IMR-90 (cell line): ENCODE measurements around the gene TTC28. TPM values are rescaled to one million over a fixed set of nuclear protein-coding genes. Genes with fewer than 3 reads are reported as not detected.

Source experiments
- ATAC-seq: fragments of 200-7000 bp; cut with Tn5 transposase; 2 replicates; pipeline ENCODE4 v1.9.1; 2020; ENCODE audit warnings: low read depth, mild to moderate bottlenecking, moderate library complexity
- BruUV-seq: library from RNA; stranded (reverse); fragments of 400-500 nt; replicated peaks from 2 replicates; lab custom pipeline; 2021; lab: Mats Ljungman, UMichigan
- CTCF ChIA-PET: fragments of 300-600 bp; formaldehyde crosslinking; extraction: SDS; loops from one replicate; lab custom pipeline; 2021; ENCODE audit warnings: antibody characterized with exemption; lab: Yijun Ruan, JAX
- POLR2A ChIA-PET: fragments of 300-600 bp; sonication (Branson Sonifier 250); formaldehyde crosslinking; loops from one replicate; lab custom pipeline; 2022; ENCODE audit warnings: antibody characterized with exemption; ENCODE audit not compliant: unreplicated experiment; lab: Charles Lee
- DNase-seq: peaks from one replicate; pipeline ENCODE4 v3.0.0; 2013
- H2AFZ ChIP-seq: replicated peaks from 2 replicates; pipeline ENCODE3; 2013; ENCODE audit warnings: low read length, mild to moderate bottlenecking; ENCODE audit not compliant: poor library complexity
- H2AK5ac ChIP-seq: 2 replicates; pipeline ENCODE4 v1.6.1; 2013; ENCODE audit warnings: low read depth, low read length, inconsistent platforms
- H2AK9ac ChIP-seq: replicated peaks from 2 replicates; pipeline ENCODE3; 2013; ENCODE audit warnings: mild to moderate bottlenecking, low read depth, low read length, moderate library complexity; ENCODE audit not compliant: poor library complexity
- H2BK120ac ChIP-seq: 2 replicates; pipeline ENCODE4 v1.6.1; 2013; ENCODE audit warnings: low read depth, low read length, inconsistent platforms
- H2BK15ac ChIP-seq: 3 replicates; pipeline ENCODE4 v1.6.1; 2013; ENCODE audit warnings: low read depth, low read length, inconsistent platforms
- H2BK20ac ChIP-seq: 2 replicates; pipeline ENCODE4 v1.6.1; 2013; ENCODE audit warnings: low read depth, mild to moderate bottlenecking, inconsistent platforms, low read length, moderate library complexity
- H2BK5ac ChIP-seq: 2 replicates; pipeline ENCODE4 v1.6.1; 2013; ENCODE audit warnings: mild to moderate bottlenecking, low read depth, low read length, inconsistent platforms; ENCODE audit not compliant: poor library complexity, severe bottlenecking
- H3K14ac ChIP-seq: replicated peaks from 2 replicates; pipeline ENCODE4 v1.6.1; 2013; ENCODE audit warnings: low read depth, low read length, inconsistent platforms
- H3K18ac ChIP-seq: 2 replicates; pipeline ENCODE4 v1.6.1; 2013; ENCODE audit warnings: low read depth, low read length, control low read depth
- H3K23ac ChIP-seq: 2 replicates; pipeline ENCODE4 v1.6.1; 2013; ENCODE audit warnings: low read depth, low read length, inconsistent platforms
- H3K27ac ChIP-seq: 2 replicates; pipeline ENCODE4 v1.5.1; 2013; ENCODE audit warnings: mild to moderate bottlenecking, control low read depth, low read length; ENCODE audit not compliant: insufficient read depth
- H3K27me3 ChIP-seq: 2 replicates; pipeline ENCODE4 v1.6.1; 2013; ENCODE audit warnings: low read length; ENCODE audit not compliant: control insufficient read depth, insufficient read depth
- H3K36me3 ChIP-seq: 2 replicates; pipeline ENCODE4 v1.6.1; 2013; ENCODE audit warnings: low read length, mixed read lengths; ENCODE audit not compliant: control insufficient read depth, insufficient read depth
- H3K4ac ChIP-seq: 2 replicates; pipeline ENCODE4 v1.6.1; 2013; ENCODE audit warnings: low read depth, low read length, inconsistent platforms
- H3K4me1 ChIP-seq: 2 replicates; pipeline ENCODE4 v1.6.1; 2013; ENCODE audit warnings: low read length, mixed read lengths; ENCODE audit not compliant: control insufficient read depth, insufficient read depth
- H3K4me2 ChIP-seq: 2 replicates; pipeline ENCODE4 v1.6.1; 2013; ENCODE audit warnings: low read depth, mild to moderate bottlenecking, control low read depth, low read length, moderate library complexity
- H3K4me3 ChIP-seq: 2 replicates; pipeline ENCODE4 v1.5.1; 2013; ENCODE audit warnings: low read depth, mild to moderate bottlenecking, control low read depth, low read length, moderate library complexity; ENCODE audit not compliant: insufficient read depth
- H3K56ac ChIP-seq: 2 replicates; pipeline ENCODE4 v1.6.1; 2013; ENCODE audit warnings: low read length, inconsistent platforms; ENCODE audit not compliant: insufficient read depth; ENCODE audit errors: extremely low read depth
- H3K79me1 ChIP-seq, 2 experiments: 2 replicates each; pipeline ENCODE4 v1.6.1; 2013; ENCODE audit warnings: low read length in 2 of 2, inconsistent platforms in 1 of 2, low read depth in 1 of 2
- H3K9ac ChIP-seq: 2 replicates; pipeline ENCODE4 v1.6.1; 2013; ENCODE audit warnings: low read depth, low read length, control low read depth
- H3K9me1 ChIP-seq: 2 replicates; pipeline ENCODE4 v1.6.1; 2013; ENCODE audit warnings: low read length, inconsistent platforms; ENCODE audit not compliant: insufficient read depth
- H3K9me3 ChIP-seq: 2 replicates; pipeline ENCODE4 v1.6.1; 2013; ENCODE audit warnings: low read length; ENCODE audit not compliant: control insufficient read depth, insufficient read depth
- H4K20me1 ChIP-seq: 2 replicates; pipeline ENCODE4 v1.6.1; 2013; ENCODE audit warnings: low read length, inconsistent platforms; ENCODE audit not compliant: insufficient read depth
- H4K5ac ChIP-seq: 2 replicates; pipeline ENCODE4 v1.6.1; 2013; ENCODE audit warnings: mild to moderate bottlenecking, low read depth, low read length, control low read depth
- H4K8ac ChIP-seq, 2 experiments: 2 replicates each; pipeline ENCODE4 v1.6.1; 2013; ENCODE audit warnings: low read depth in 2 of 2, low read length in 2 of 2, control low read depth in 1 of 2, inconsistent platforms in 1 of 2
- H4K91ac ChIP-seq: 2 replicates; pipeline ENCODE4 v1.6.1; 2013; ENCODE audit warnings: low read depth, low read length, inconsistent platforms; ENCODE audit not compliant: insufficient read depth
- BHLHE40 ChIP-seq: fragments of 150-350 bp; IDR thresholded peaks from 2 replicates; pipeline ENCODE4 v1.6.1; 2016; ENCODE audit warnings: mild to moderate bottlenecking, low read depth, low read length
- CEBPB ChIP-seq: IDR thresholded peaks from 2 replicates; pipeline ENCODE4 v1.6.1; 2012; ENCODE audit warnings: low read depth, low read length, improper control_type of control experiment
- CHD1 ChIP-seq: IDR thresholded peaks from 2 replicates; pipeline ENCODE4 v1.6.1; 2012; ENCODE audit warnings: low read depth, low read length, improper control_type of control experiment
- MAFK ChIP-seq: IDR thresholded peaks from 2 replicates; pipeline ENCODE4 v1.6.1; 2012; ENCODE audit warnings: low read depth, low read length, improper control_type of control experiment
- MXI1 ChIP-seq: IDR thresholded peaks from 2 replicates; pipeline ENCODE4 v1.6.1; 2012; ENCODE audit warnings: low read depth, mild to moderate bottlenecking, low read length, moderate library complexity, borderline replicate concordance
- NFE2L2 ChIP-seq: fragments of 150-350 bp; IDR thresholded peaks from 2 replicates; pipeline ENCODE4 v1.6.1; 2016; ENCODE audit warnings: low read depth, mild to moderate bottlenecking, low read length
- POLR2A ChIP-seq: IDR thresholded peaks from 2 replicates; pipeline ENCODE4 v1.6.1; 2012; ENCODE audit warnings: mild to moderate bottlenecking, low read depth, low read length
- RAD21 ChIP-seq: IDR thresholded peaks from 2 replicates; pipeline ENCODE4 v1.6.1; 2012; ENCODE audit warnings: low read length, improper control_type of control experiment
- RCOR1 ChIP-seq: IDR thresholded peaks from 2 replicates; pipeline ENCODE4 v1.6.1; 2012; ENCODE audit warnings: mild to moderate bottlenecking, low read length, improper control_type of control experiment; ENCODE audit not compliant: insufficient replicate concordance
- SMC3 ChIP-seq: fragments of 150-350 bp; IDR thresholded peaks from 2 replicates; pipeline ENCODE4 v1.6.1; 2016; ENCODE audit warnings: low read depth, mild to moderate bottlenecking, antibody characterized with exemption, low read length, moderate library complexity
- WGBS, 2 experiments: methylation state at CpG; one replicate each; pipeline versions ENCODE4 v1.1.5 to v1.1.7; 2013; ENCODE audit warnings: missing lambda C conversion rate in 2 of 2; ENCODE audit not compliant: insufficient read length in 1 of 2; ENCODE audit errors: extremely low coverage in 2 of 2; 5-methylcytosine and 5-hydroxymethylcytosine counted together
- dilution Hi-C: fragments of 300-500 bp; cut with HindIII; formaldehyde crosslinking; loops from one replicate; pipeline ENCODE4 v1.14.3; 2018; ENCODE audit warnings: low sequenced_read_pairs; ENCODE audit not compliant: unreplicated experiment
- in situ Hi-C: fragments of 300-500 bp; cut with MboI; formaldehyde crosslinking; loops from 3 replicates; pipeline ENCODE4 v1.14.3; 2019; ENCODE audit warnings: low sequenced_read_pairs, inconsistent platforms, mixed read lengths
- intact Hi-C: fragments of 100-400 bp; cut with micrococcal nuclease; formaldehyde crosslinking; loops from 2 replicates; pipeline ENCODE4 v1.10.0; 2022
- polyA plus RNA-seq, 3 experiments: library from polyadenylated mRNA; depleted of rRNA; stranded (reverse); fragments of >200 nt; gene quantifications; 2 replicates each; pipeline ENCODE4 v1.2.3, GENCODE V29; 2012; ENCODE audit warnings: low replicate concordance in 1 of 3
- total RNA-seq: library from RNA; depleted of rRNA; stranded (reverse); fragments of >200 nt; gene quantifications from 2 replicates; pipeline ENCODE4 v1.2.3, GENCODE V29; 2012
- TF ChIP-seq, protein P1 (sequence below): conservative IDR thresholded peaks from 2 replicates; pipeline ENCODE4 v1.5.1; 2012; ENCODE audit warnings: mild to moderate bottlenecking, low read depth, low read length, improper control_type of control experiment
- TF ChIP-seq, protein P2 (sequence below): fragments of 150-350 bp; IDR thresholded peaks from 2 replicates; pipeline ENCODE4 v1.6.1; 2017; ENCODE audit warnings: mild to moderate bottlenecking, antibody characterized with exemption, low read length, low read depth

The TTC28 gene
- total and polyA plus RNA-seq, 2 of the 4 experiments (the other 2 are of a cell fraction) = 5.6 to 13.3 TPM

- H2BK120ac ChIP-seq = no peak overlapping the region
- WGBS, 2 experiments = no CpG with 5 or more reads among the region's 2 CpGs
- POLR2A ChIA-PET = no interaction called here
Measured at GRCh38 chr22:28541137-28541536, 138.5 kb downstream of the TTC28 start.

More at GRCh38 chr22:28541137-28541536, 138.5 kb downstream of the TTC28 start:
- Histone ChIP-seq H4K8ac (no peak overlapping the region), H3K27ac (no peak overlapping the region), H3K14ac (no peak overlapping the region), H3K9me3 (peaks cover 4% of the 10 kb centered on the region), H2BK5ac (no peak overlapping the region), H2AFZ (no peak overlapping the region), H2AK5ac (no peak overlapping the region), H3K4ac (no peak overlapping the region), H3K4me2 (no peak overlapping the region), H3K4me3 (no peak overlapping the region), H3K9me1 (no peaks in the 10 kb centered on the region), H2BK15ac (no peak overlapping the region), H3K23ac (no peak overlapping the region), H3K4me1 (no peaks in the 10 kb centered on the region), H3K36me3 (no peaks in the 10 kb centered on the region), H3K18ac (no peak overlapping the region), H4K91ac (no peak overlapping the region), H4K20me1 (no peaks in the 10 kb centered on the region), H4K5ac (no peak overlapping the region), H3K79me1 (peaks cover 3 to 7% of the 10 kb centered on the region in 2 experiments; a peak in 3 of 4 replicates), H2BK20ac (no peak overlapping the region), H2AK9ac (no peak overlapping the region), H3K9ac (no peak overlapping the region), H3K56ac (no peak overlapping the region), H3K27me3 (no peaks in the 10 kb centered on the region)
- DNase-seq = no peak
- intact Hi-C loops = no loop called here
- CTCF ChIA-PET = no interaction called here
- dilution Hi-C loops = no loop called here
- ATAC-seq = no peak
- BruUV-seq = no TSS peak
- in situ Hi-C loops = no loop called here
- TF ChIP-seq CEBPB = no peak
- no peak for TF ChIP-seq MXI1
- TF ChIP-seq RCOR1 = no peak
- no peak for TF ChIP-seq CHD1
- TF ChIP-seq, protein P1, sequence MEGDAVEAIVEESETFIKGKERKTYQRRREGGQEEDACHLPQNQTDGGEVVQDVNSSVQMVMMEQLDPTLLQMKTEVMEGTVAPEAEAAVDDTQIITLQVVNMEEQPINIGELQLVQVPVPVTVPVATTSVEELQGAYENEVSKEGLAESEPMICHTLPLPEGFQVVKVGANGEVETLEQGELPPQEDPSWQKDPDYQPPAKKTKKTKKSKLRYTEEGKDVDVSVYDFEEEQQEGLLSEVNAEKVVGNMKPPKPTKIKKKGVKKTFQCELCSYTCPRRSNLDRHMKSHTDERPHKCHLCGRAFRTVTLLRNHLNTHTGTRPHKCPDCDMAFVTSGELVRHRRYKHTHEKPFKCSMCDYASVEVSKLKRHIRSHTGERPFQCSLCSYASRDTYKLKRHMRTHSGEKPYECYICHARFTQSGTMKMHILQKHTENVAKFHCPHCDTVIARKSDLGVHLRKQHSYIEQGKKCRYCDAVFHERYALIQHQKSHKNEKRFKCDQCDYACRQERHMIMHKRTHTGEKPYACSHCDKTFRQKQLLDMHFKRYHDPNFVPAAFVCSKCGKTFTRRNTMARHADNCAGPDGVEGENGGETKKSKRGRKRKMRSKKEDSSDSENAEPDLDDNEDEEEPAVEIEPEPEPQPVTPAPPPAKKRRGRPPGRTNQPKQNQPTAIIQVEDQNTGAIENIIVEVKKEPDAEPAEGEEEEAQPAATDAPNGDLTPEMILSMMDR = no peak
- no peak for TF ChIP-seq SMC3
- TF ChIP-seq BHLHE40 = no peak
- no peak for TF ChIP-seq NFE2L2
- TF ChIP-seq RAD21 = no peak
- TF ChIP-seq MAFK = no peak
- TF ChIP-seq, protein P2, sequence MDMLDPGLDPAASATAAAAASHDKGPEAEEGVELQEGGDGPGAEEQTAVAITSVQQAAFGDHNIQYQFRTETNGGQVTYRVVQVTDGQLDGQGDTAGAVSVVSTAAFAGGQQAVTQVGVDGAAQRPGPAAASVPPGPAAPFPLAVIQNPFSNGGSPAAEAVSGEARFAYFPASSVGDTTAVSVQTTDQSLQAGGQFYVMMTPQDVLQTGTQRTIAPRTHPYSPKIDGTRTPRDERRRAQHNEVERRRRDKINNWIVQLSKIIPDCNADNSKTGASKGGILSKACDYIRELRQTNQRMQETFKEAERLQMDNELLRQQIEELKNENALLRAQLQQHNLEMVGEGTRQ = no peak
- no peak for TF ChIP-seq POLR2A
